Calu3 (cell line): ENCODE data around the gene SWSAP1. TPM values are rescaled to one million over a fixed set of nuclear protein-coding genes. Genes with fewer than 3 reads are reported as not detected.

Source experiments
- BruUV-seq: library from RNA; stranded (reverse); fragments of 400-500 nt; replicated peaks from 2 replicates; lab custom pipeline; 2021; lab: Mats Ljungman, UMichigan
- CTCF ChIA-PET: fragments of 300-600 bp; sonication (Branson Sonifier 250); formaldehyde crosslinking; loops from one replicate; lab custom pipeline; 2022; ENCODE audit warnings: antibody characterized with exemption; lab: Charles Lee
- DNase-seq: peaks from one replicate; pipeline ENCODE4 v3.0.0; 2022
- H3K27ac Mint-ChIP-seq: one replicate; pipeline ENCODE4 v1.8.0; 2022; ENCODE audit warnings: mixed read lengths; ENCODE audit not compliant: unreplicated experiment
- H3K27me3 Mint-ChIP-seq: one replicate; pipeline ENCODE4 v1.8.0; 2022; ENCODE audit warnings: mixed read lengths; ENCODE audit not compliant: unreplicated experiment
- H3K36me3 Mint-ChIP-seq: one replicate; pipeline ENCODE4 v1.8.0; 2022; ENCODE audit warnings: mild to moderate bottlenecking, moderate library complexity, mixed read lengths; ENCODE audit not compliant: insufficient read depth, unreplicated experiment
- H3K4me1 Mint-ChIP-seq: one replicate; pipeline ENCODE4 v1.8.0; 2022; ENCODE audit warnings: mild to moderate bottlenecking, low read depth, mixed read lengths; ENCODE audit not compliant: unreplicated experiment
- H3K4me3 Mint-ChIP-seq: one replicate; pipeline ENCODE4 v1.8.0; 2022; ENCODE audit warnings: mild to moderate bottlenecking, low read depth, moderate library complexity, mixed read lengths; ENCODE audit not compliant: unreplicated experiment
- H3K9me3 Mint-ChIP-seq: one replicate; pipeline ENCODE4 v1.8.0; 2022; ENCODE audit warnings: low read depth, mixed read lengths; ENCODE audit not compliant: unreplicated experiment
- intact Hi-C: fragments of 100-400 bp; cut with micrococcal nuclease; formaldehyde crosslinking; loops from one replicate; pipeline ENCODE4 v1.10.0; 2022; ENCODE audit not compliant: unreplicated experiment
- total RNA-seq: library from RNA; stranded (reverse); gene quantifications from 2 replicates; pipeline ENCODE4 v1.2.3, GENCODE V29; 2022
- TF ChIP-seq, protein P1 (sequence below): fragments of 200-600 bp; IDR thresholded peaks from one replicate; pipeline ENCODE4 v1.8.0; 2022; ENCODE audit warnings: antibody characterized with exemption; ENCODE audit not compliant: unreplicated experiment

The SWSAP1 gene
- total RNA-seq, 1 experiment from 2014 or later: 1.7 TPM

DNA sequence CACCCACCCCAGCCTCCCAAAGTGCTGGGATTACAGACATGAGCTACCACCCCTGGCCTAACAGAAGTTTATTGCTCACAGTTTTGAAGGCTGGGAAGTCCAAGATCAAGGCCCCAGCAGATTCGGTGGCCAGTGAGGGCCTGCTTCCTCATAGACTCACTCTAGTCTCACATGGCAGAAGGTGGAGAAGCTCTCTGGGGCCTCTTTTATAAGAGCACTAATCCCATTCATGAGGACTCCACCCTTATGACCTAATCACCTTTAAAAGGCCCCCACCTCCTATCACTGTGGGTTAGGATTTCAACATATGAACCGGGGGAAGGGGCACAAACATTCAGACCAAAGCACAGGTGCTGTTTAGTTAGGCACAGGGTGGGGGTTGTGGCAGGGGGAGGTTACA is 6.9 kb upstream of the SWSAP1 start:
- intact Hi-C loops: no loop called here
- no peak overlapping the region for H3K27ac Mint-ChIP-seq
- H3K27me3 Mint-ChIP-seq: no peaks in the 10 kb centered on the region
- no TSS peak for BruUV-seq
- TF ChIP-seq, protein P1, sequence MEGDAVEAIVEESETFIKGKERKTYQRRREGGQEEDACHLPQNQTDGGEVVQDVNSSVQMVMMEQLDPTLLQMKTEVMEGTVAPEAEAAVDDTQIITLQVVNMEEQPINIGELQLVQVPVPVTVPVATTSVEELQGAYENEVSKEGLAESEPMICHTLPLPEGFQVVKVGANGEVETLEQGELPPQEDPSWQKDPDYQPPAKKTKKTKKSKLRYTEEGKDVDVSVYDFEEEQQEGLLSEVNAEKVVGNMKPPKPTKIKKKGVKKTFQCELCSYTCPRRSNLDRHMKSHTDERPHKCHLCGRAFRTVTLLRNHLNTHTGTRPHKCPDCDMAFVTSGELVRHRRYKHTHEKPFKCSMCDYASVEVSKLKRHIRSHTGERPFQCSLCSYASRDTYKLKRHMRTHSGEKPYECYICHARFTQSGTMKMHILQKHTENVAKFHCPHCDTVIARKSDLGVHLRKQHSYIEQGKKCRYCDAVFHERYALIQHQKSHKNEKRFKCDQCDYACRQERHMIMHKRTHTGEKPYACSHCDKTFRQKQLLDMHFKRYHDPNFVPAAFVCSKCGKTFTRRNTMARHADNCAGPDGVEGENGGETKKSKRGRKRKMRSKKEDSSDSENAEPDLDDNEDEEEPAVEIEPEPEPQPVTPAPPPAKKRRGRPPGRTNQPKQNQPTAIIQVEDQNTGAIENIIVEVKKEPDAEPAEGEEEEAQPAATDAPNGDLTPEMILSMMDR: no peak
- DNase-seq: no peak
- no peaks in the 10 kb centered on the region for H3K4me1 Mint-ChIP-seq
- no peaks in the 10 kb centered on the region for H3K9me3 Mint-ChIP-seq
- CTCF ChIA-PET: no interaction called here
- H3K4me3 Mint-ChIP-seq: no peak overlapping the region
- peaks cover under 1% of the 10 kb centered on the region for H3K36me3 Mint-ChIP-seq

DNA sequence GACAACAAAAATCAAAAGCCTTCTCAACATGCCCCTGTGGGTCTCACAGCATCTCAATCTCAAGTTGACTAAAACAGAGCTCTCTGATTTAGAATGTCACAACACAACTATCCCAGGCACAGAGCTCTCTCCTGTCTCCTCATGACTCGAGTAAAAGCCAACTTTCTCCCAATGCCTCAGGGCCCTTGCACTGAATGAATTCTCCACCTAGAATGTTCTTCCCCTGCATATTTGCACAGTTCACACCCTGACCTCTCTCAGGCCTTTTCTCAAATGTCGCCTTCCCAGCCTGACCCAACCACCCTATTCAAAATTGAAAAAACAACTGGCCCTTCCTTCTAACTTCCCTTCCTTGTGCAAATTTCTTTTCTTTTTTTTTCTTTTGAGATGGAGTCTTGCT is 3.7 kb upstream of the SWSAP1 start:
- H3K27me3 Mint-ChIP-seq: no peaks in the 10 kb centered on the region
- DNase-seq: no peak
- TF ChIP-seq, protein P1: no peak
- no peak overlapping the region for H3K27ac Mint-ChIP-seq
- no TSS peak for BruUV-seq
- no peak overlapping the region for H3K4me3 Mint-ChIP-seq
- H3K4me1 Mint-ChIP-seq: no peaks in the 10 kb centered on the region
- intact Hi-C loops: loop anchor here (10.0 kb wide), 1 partner anchor 46 kb away; no protein-coding TSS in a partner anchor
- CTCF ChIA-PET: no interaction called here
- H3K9me3 Mint-ChIP-seq: no peaks in the 10 kb centered on the region
- H3K36me3 Mint-ChIP-seq: no peaks in the 10 kb centered on the region

DNA sequence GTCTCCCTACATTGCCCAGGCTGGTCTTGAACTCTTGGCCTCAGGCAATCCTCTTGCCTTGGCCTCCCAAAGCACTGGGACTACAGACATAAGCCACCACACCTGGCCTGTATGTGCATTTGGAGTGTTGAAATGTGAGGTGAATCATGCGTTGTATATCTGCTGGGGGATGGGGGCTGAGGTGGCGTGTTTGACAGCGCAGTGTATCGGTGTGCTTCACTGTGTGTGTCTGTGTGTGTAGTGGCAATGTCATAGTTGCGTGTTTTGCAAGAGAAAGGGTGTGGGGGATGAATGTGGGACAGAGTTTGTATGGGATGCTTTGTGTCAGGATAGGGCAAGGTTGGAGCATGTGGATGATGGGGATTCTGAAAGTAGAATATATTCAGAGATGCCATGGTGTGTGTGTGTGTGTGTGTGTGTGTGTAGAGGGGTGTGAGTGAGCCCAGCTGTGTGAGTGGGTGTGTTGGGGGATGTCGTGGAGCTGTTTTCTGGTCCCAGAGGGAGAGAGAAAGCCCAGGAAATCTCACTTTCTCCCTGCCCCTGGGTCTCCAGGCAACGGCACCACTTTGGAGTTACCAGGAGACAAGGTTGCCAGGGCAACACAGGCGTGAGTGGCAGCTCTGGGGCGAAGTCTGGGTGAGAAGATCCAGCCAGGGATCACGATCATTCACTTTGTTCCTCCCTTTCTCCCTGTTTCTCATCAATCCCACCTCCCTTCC is 1.1 kb upstream of the SWSAP1 start:
- CTCF ChIA-PET: no interaction called here
- Mint-ChIP-seq H3K27ac (no peak overlapping the region), H3K9me3 (no peaks in the 10 kb centered on the region), H3K27me3 (no peaks in the 10 kb centered on the region), H3K4me1 (peaks cover 9% of the 10 kb centered on the region), H3K36me3 (peaks cover 5% of the 10 kb centered on the region), H3K4me3 (no peak overlapping the region)
- BruUV-seq: no TSS peak
- no peak for DNase-seq
- TF ChIP-seq, protein P1: no peak
- intact Hi-C loops: loop anchor here (10.0 kb wide), 1 partner anchor 49 kb away; no protein-coding TSS in a partner anchor

DNA sequence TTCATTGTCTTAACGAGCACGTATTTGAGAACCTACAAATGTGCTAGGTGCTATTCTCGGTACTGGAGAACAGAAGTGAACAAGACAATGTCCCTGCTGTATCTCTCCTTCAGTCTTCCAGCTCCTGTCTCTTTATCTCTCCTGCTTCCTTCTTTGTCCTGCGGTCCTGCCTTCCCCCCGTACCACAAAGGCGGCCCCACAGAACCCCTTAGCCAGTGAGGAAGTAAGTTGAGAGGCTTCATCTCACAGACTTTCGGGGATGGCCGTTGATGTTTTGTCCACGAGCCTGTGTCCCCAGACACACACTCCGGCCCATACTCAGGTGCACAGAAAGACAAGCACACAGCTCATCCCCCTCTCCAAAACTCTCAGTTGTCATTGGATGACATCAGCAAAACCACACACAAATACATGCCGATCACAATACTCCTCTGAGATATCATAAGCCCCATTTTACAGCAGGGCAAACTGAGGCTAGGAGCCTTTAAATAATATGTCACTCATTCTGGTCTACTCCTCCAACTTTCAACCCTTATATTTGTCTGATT is 507 bp upstream of the SWSAP1 start:
- no peaks in the 10 kb centered on the region for H3K27me3 Mint-ChIP-seq
- H3K9me3 Mint-ChIP-seq: no peaks in the 10 kb centered on the region
- no TSS peak for BruUV-seq
- no peak for DNase-seq
- CTCF ChIA-PET: interaction anchor here (1.4 to 1.7 kb wide), 3 partner anchors 9 to 80 kb away, joined by 6 to 18 read pairs (median 6); no protein-coding TSS in a partner anchor
- H3K4me3 Mint-ChIP-seq: no peak overlapping the region
- intact Hi-C loops: loop anchor here (10.0 kb wide), 1 partner anchor 49 kb away; no protein-coding TSS in a partner anchor
- TF ChIP-seq, protein P1: no peak
- H3K4me1 Mint-ChIP-seq: peaks cover 9% of the 10 kb centered on the region
- peaks cover 10% of the 10 kb centered on the region for H3K36me3 Mint-ChIP-seq
- H3K27ac Mint-ChIP-seq: no peak overlapping the region
